GM13977 (cell line): ENCODE results near the gene PTN.
"Not testable (repeated sequence)": the region's sequence is repeated elsewhere in the genome, so short reads cannot be mapped to it uniquely, and the experiment has no call there.

ENCODE experiments used
- DNase-seq: peaks from one replicate; pipeline ENCODE4 v3.0.0; 2012; ENCODE audit warnings: low spot score
- in situ Hi-C: fragments of 300-500 bp; cut with MboI; formaldehyde crosslinking; loops from one replicate; pipeline ENCODE4 v1.12.0; 2022; ENCODE audit warnings: low sequenced_read_pairs, low pct_unique_long_range_greater_than_20kb, mixed read lengths, inconsistent platforms; ENCODE audit not compliant: unreplicated experiment
- TF ChIP-seq, protein P1 (sequence below): IDR thresholded peaks from 2 replicates; pipeline ENCODE4 v1.5.1; 2012; ENCODE audit warnings: mild to moderate bottlenecking, control low read depth; ENCODE audit not compliant: insufficient read depth; ENCODE audit errors: extremely low read depth, missing control alignments

The PTN gene

DNA sequence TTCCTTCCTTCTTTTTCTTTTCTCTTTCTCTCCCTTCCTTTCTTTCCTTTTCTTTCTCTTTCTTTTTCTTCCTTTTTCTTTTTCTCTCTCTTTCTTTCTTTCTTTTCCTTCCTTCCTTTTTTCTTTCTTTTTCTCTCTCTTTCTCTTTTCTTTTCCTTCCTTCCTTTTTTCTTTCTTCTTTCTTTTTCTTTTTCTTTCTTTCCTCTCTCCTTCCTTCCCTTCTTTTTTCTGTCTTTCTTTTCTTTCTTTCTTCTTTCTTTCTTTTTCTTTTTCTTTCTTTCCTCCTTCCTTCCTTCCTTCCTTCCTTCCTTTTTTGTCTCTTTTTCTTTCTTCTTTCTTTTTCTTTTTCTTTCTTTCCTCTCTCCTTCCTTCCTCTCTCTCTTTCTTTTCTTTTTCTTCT lies 136.8 kb downstream of the PTN start:
- DNase-seq: no peak
- TF ChIP-seq, protein P1, sequence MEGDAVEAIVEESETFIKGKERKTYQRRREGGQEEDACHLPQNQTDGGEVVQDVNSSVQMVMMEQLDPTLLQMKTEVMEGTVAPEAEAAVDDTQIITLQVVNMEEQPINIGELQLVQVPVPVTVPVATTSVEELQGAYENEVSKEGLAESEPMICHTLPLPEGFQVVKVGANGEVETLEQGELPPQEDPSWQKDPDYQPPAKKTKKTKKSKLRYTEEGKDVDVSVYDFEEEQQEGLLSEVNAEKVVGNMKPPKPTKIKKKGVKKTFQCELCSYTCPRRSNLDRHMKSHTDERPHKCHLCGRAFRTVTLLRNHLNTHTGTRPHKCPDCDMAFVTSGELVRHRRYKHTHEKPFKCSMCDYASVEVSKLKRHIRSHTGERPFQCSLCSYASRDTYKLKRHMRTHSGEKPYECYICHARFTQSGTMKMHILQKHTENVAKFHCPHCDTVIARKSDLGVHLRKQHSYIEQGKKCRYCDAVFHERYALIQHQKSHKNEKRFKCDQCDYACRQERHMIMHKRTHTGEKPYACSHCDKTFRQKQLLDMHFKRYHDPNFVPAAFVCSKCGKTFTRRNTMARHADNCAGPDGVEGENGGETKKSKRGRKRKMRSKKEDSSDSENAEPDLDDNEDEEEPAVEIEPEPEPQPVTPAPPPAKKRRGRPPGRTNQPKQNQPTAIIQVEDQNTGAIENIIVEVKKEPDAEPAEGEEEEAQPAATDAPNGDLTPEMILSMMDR: no peak
- in situ Hi-C loops: no loop called here

DNA sequence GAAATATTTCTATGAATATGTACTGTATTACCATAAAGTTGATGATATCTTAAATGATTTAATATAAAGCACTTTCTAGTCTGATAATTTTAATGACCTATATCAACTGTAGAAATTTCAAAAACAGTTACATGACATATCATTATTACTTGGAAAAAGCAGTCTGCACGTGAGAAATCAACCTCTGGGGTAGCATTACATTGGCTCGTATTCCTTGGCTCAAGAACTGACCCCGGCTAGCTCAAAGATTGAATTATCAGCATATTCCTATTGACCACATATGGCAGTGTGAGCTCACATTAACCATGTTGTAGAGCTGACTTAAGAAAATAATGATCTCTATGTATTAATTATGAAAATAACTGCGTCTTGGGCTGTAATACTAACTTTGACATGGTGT lies 139.3 kb downstream of the PTN start:
- TF ChIP-seq, protein P1: no peak

DNA sequence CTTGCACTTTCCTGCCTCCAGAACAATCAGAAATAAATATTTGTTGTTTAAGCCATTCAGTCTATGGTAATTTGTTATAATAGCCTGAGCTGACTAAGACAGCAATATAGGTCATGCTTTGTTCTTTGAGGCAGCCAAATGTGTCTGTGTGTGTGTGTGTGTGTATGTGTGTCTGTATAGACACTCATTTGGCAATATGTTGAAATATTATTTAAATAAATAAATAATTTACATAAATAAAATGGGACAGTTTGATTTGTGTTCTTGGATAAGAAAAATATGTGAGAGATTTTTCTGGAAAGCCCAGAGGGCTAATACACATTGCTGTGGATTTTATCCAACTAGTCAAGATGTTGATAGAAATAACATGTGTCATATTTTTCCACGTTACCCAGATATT lies 140.2 kb downstream of the PTN start:
- in situ Hi-C loops: no loop called here
- DNase-seq: no peak
- TF ChIP-seq, protein P1: no peak

More for the DNA sequence above, 139.3 kb downstream of the PTN start:
- DNase-seq: no peak
- in situ Hi-C loops: no loop called here

DNA sequence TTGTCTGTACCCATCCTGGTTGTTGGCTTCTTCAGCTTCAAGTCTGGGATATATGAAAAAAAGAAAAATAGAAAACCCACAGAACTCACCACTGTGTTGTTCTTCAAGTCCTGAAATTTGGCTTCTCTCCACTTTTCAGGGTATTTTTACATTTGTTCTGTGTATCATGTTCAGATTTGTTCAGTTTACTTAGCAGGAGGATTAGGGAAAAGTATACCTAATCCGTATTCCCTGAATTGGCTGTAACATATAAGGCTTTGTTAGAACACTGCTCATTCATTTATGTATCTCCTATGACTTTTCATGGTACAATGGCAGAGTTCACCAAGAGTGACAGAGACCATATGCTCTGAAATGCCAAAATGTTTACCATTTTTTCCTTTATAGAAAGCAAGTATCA lies 146.9 kb downstream of the PTN start:
- in situ Hi-C loops: no loop called here
- DNase-seq: no peak
- TF ChIP-seq, protein P1: no peak

DNA sequence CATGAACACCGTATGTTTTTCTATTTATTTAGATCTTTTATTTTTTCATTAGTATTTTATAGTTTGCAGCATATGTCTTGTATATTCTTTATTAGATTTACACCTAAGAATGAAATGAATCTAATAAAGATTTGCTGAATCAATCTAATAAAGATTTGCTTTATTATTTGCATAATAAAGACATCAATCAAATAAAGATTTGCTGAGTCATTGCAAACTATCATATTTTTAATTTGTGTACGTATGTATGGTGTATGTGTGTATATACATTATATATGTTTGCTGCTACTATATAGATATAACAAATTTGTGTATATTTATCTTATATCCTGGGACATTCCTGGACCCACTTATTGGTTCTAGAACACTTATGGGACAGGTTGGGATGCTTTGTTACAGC lies 147.5 kb downstream of the PTN start:
- in situ Hi-C loops: no loop called here
- no peak for DNase-seq
- TF ChIP-seq, protein P1: no peak

DNA sequence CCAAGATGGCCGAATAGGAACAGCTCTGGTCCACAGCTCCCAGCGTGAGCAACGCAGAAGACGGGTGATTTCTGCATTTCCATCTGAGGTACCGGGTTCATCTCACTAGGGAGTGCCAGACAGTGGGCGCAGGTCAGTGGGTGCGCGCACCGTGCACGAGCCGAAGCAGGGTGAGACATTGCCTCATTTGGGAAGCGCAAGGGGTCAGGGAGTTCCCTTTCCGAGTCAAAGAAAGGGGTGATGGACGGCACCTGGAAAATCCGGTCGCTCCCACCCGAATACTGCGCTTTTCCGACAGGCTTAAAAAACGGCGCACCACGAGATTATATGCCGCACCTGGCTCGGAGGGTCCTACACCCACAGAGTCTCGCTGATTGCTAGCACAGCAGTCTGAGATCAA lies 161.9 kb downstream of the PTN start:
- in situ Hi-C loops, DNase-seq: not testable (repeated sequence)
